Measurements from ENCODE around the gene SLIT3.

DNA sequence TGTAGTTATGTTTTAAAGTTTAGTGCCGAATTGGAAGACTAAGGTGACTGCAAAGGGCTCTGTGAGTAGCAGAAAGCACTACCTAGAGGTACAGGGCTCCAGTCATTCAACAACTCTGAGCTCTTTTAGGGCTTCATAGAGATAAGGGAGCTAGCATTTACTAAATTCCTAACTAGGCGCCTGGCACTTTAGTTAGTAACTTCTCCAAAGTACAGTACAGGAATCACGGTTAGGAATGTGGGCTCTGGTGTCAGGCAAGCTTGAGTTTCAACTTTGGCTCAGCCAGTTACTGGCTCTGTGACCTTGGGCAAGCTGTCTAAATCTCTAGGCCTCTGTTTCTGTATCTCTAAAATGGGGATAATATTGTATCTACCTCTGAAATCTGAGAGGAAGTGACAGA is 115.3 kb downstream of the SLIT3 start:
- TF ChIP-seq EP300 (IDR thresholded peaks at IDR 0.05; ENCODE audit: low read length) (no peak), PCBP2 (IDR thresholded peaks at IDR 0.05; ENCODE audit: low read depth, low read length, poor library complexity, severe bottlenecking) (no peak), HDAC2 (IDR thresholded peaks at IDR 0.05) (no peak), TFAM (CRISPR knock-in tag; conservative IDR thresholded peaks at IDR 0.05) (no peak), JUN (IDR thresholded peaks at IDR 0.05; ENCODE audit: borderline replicate concordance, low read depth, low read length) (no peak), JUN (CRISPR knock-in tag; IDR thresholded peaks at IDR 0.05; ENCODE audit: borderline replicate concordance) (no peak), HNRNPLL (IDR thresholded peaks at IDR 0.05; ENCODE audit: low read depth, low read length, poor library complexity, severe bottlenecking) (no peak)
- TF ChIP-seq, protein P1, sequence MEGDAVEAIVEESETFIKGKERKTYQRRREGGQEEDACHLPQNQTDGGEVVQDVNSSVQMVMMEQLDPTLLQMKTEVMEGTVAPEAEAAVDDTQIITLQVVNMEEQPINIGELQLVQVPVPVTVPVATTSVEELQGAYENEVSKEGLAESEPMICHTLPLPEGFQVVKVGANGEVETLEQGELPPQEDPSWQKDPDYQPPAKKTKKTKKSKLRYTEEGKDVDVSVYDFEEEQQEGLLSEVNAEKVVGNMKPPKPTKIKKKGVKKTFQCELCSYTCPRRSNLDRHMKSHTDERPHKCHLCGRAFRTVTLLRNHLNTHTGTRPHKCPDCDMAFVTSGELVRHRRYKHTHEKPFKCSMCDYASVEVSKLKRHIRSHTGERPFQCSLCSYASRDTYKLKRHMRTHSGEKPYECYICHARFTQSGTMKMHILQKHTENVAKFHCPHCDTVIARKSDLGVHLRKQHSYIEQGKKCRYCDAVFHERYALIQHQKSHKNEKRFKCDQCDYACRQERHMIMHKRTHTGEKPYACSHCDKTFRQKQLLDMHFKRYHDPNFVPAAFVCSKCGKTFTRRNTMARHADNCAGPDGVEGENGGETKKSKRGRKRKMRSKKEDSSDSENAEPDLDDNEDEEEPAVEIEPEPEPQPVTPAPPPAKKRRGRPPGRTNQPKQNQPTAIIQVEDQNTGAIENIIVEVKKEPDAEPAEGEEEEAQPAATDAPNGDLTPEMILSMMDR (IDR thresholded peaks at IDR 0.05 in 2 of 3, conservative IDR thresholded peaks at IDR 0.05 in 1 of 3; ENCODE audit: insufficient read depth in 2 of 3, low read depth in 1 of 3, low read length in 3 of 3), result no peak
- TF ChIP-seq, protein P2, sequence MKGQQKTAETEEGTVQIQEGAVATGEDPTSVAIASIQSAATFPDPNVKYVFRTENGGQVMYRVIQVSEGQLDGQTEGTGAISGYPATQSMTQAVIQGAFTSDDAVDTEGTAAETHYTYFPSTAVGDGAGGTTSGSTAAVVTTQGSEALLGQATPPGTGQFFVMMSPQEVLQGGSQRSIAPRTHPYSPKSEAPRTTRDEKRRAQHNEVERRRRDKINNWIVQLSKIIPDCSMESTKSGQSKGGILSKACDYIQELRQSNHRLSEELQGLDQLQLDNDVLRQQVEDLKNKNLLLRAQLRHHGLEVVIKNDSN (CRISPR knock-in tag; IDR thresholded peaks at IDR 0.05), result no peak
